Superior temporal gyrus (tissue), 1 donor: Measurements from ENCODE around the gene WHRN.

Experiments
- DNase-seq: peaks from one replicate; pipeline ENCODE4 v3.0.0-alpha.2; 2016; ENCODE audit errors: extremely low spot score

WHRN gene

GRCh38 chr9:114471157-114471556 lies 34.1 kb downstream of the WHRN start:
- no peak for DNase-seq

- no peak for DNase-seq
These were observed 34.7 kb downstream of the WHRN start for GRCh38 chr9:114470581-114470980.

DNA sequence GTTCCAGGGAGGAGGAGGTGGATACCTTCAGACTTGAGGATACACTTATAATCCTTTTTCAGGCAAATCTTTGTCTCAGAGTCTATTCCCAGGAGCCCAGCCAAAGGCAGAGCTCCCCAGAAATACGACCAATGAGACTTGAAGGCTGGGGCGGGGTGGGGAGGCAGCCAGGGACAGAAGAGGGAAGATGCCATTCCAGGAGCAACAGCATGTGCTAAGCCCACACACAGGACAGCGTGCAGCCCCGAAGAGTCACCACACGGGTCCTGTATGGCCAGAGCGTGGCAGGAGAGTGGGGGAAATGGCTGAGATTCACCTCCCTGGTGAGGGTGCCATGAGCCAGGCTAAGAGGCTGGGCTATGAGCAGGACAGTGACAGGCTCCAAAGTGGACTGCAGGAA lies 35.2 kb downstream of the WHRN start:
- no peak for DNase-seq

- DNase-seq = no peak
These were observed 36.0 kb downstream of the WHRN start for GRCh38 chr9:114469091-114469853.

- DNase-seq = no peak
These were observed 37.4 kb downstream of the WHRN start for GRCh38 chr9:114467910-114468309.

- DNase-seq = no peak
These were observed 38.0 kb downstream of the WHRN start for GRCh38 chr9:114467226-114467750.

DNA sequence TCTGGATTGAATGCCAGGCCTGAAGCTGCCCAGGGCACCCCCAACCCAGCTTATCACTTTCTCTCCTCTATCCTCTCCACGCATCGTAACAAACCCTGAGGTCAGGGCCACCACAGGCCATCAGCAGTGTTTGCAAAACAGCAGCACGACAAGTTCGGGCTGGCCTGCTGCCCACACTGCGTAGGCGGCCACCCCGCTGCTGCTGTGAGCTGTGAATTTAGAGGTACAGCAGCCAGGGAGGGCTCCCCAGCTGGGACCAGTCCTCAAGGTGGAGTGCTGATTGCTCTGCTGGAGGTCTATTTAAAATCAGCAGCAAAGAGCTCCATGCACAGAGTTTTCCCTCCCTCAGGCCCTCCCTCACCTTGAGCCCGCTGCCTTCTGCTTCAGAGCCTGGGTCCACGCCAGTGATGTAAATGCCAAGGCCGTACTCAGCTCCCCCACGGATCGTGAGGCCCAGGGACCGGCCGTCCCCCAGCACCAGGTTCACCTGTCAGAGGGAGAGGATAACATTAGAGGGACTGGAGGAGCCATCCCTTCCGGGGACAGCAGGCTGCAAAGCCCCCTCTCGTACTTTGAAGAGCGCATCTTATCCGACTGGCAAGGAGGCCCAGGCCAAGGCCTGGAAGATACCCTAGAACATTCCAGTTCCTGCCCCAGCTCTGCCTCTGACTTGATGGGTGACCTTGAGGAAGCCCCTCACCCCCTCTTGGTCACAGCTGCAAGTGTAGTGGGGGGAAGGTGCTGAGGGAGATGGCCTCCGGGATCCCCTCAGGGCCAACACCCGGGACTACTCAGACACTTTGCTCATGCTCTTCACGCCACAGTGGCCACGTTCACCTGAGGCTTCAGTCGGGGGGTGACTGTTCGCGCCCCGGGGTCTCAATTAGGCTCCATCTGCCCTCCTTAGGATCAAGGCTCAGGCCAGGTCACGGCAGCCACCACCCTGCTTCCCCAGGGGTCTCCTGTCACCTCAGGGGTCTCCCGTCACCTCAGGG lies 39.1 kb downstream of the WHRN start:
- DNase-seq = no peak

- no peak for DNase-seq
These were observed 39.9 kb downstream of the WHRN start for GRCh38 chr9:114465417-114465816.

DNA sequence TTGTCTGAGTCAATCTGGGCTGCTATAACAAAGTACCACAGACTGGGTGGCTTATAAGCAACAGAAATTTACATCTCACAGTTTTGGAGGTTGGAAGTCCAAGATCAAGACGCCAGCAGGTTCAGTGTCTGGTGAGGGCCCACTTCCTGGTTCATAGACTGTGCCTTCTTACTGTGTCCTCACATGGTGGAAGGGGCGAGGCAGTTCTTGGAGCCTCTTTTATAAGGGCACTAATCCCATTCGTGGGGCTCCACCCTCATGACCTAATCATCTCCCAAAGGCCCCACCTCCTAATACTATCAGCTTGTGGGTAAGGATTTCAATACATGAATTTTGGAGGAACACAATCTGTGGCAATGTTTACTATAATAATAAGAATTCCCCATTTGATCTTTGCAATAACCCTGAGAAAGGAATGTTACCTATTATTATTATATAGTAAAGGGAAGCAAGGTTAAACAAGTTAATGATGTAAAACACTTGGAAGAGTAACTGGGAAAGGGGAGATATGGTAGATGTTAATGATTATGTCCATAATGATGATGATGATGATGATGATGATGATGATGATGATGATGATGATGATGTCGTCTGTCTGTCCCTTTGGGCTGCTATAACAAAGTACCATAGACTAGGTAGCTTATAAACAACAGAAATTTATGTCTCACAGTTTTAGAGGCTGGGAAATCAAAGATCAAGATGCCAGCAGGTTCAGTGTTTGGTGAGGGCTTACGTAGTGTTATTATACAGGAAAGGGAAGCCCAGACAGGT lies 40.8 kb downstream of the WHRN start:
- no peak for DNase-seq

DNA sequence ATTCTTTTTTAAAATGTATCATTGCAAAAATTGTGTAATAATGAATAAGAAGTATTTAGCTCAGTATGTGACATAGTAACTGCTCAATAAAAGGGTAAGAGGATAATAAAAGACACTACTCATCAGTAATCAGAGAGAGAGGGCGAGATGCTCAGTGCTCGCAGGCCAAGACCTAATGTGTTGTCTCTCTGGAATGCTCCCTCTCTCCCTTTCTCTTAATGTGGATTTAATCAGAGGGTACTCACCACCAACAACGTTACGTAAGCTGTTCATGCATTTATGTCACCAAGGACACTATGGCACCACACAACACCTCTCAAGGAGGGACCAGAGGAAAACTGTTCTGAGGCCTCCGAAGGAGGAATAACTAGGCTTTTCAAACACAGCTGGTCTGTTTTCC lies 42.5 kb downstream of the WHRN start:
- DNase-seq = no peak

DNA sequence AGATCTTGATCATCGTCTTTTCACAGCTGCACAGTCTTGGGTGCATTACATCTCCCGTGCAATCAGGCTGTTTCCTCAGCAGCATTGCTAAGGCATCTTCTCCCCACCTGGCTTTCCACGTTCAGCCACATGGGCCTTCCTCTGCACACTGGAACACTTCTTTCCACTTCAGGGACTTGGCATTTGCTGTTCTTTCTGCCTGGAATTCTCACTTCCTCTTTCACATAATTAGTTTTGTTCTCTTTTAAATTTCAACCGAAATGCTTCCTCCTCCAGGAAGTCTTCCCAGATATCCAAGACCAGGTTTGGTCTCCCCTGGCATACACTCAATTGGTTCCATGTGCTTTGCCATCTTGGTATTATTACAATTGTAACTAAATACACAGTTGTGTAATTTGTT lies 43.8 kb downstream of the WHRN start:
- no peak for DNase-seq

DNA sequence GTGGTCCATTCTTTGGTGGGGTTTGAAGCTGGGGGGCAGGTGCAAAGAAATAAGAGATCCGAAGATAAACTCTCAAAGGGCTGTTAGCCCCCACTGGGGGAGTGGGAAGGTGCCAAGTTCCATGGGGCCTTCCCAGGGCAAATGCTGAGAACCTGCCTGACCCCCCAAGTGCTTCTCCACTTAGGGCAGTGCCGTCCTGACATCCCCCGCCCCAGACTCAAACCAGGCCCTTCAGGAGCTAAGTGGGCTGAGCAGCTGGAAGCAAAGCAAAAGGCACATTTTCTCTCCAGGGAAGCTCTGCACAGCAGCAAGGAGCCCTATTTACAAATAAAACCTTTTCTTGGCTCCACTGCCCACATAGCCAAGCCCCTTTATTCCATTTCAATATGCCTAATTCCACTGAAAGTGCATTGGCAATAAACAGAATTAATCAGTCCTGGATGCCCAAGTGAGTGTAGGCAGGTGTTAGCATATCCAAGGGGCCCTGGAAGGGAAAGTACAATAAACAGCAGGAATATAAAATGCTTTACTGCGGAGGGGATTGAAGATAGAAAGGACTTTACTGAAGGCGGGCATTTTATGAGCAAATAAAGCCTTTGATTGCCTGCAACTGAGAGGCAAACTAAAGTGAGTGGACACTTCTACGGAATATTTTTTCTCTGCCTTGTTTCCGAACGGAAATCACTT lies 44.6 kb downstream of the WHRN start:
- no peak for DNase-seq

- DNase-seq = no peak
These were observed 45.8 kb downstream of the WHRN start for GRCh38 chr9:114459464-114459863.

- DNase-seq = no peak
These were observed 48.3 kb downstream of the WHRN start for GRCh38 chr9:114456929-114457328.

- DNase-seq = no peak
These were observed 50.6 kb downstream of the WHRN start for GRCh38 chr9:114454652-114455051.

DNA sequence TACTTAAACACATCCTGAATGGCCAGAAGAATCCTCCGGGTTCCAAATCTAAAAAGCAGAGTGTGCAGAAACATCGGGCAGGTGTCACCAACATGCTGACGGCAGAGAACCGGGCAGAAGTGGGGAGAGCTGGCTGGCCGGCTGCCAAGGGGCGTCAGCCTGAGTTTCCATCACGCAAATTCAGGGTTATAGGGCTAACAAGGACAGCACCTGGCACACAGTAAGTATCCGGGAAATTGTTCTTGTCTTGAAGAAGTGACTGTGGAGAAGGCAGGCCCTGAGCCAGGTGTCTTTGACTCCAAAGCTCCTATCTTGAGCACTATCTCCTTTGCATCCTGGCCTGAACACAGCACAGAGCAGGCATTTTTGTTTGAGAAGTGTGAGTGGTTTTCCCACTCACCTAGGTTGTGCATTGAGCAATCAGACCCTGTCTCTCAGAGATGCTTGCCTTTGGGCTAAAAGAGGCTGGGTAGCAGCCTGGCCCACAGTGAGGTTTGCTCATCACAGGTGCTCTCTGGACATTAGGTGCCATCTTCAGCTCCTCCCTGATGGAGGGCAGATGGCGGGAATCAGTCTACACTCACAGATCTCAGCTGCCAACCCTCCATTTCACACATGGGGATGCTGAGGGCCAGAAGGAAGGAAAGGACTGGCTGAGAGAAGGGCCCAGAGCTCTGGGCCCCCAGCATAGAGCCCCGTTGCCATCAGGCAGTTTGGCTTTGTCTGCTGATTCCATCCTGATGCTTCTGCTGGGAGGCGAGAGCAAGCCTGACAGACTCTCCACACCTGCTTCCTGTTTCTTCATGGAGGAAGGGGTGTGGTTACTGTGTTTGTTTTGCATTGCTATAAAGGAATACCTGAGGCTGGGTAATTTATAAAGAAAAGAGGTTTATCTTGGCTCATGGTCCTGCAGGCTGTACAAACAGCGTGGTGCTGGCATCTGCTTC lies 52.8 kb downstream of the WHRN start:
- DNase-seq = no peak

GRCh38 chr9:114451707-114452031 lies 53.6 kb downstream of the WHRN start:
- DNase-seq = no peak

GRCh38 chr9:114450833-114451706 lies 54.2 kb downstream of the WHRN start:
- DNase-seq = no peak

DNA sequence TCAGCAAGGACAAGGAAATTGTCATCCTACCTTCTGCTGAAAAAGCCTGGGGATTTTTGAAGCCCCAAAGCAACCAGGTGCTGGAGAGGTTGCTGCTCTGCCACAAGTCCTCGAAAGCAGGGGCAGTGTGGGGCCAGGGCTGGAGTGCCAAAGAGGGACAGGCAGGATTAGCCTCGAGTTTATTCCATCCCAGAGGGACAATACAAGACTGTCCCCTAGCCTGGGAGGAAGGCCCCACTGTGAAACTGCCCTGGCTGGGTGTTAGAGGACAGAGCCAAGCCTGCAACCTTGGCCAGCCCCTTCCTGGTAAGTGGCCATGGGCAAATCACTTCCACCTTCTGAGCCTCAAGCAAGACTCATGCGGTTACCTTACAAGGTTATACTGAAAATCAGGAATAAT lies 55.1 kb downstream of the WHRN start:
- no peak for DNase-seq
